ENCODE measurements around the gene OR11A1. TPM values are rescaled to one million over a fixed set of nuclear protein-coding genes. Genes with fewer than 3 reads are reported as not detected.

OR11A1 gene
- total and polyA plus RNA-seq, 10 donors, result not detected

GRCh38 chr6:29499704-29500103, 42.8 kb upstream of the OR11A1 start:
- Histone ChIP-seq H3K9me3 (no peaks in the 10 kb centered on the region), H3K4me3 (no peak overlapping the region), H3K27ac (no peak overlapping the region), H3K36me3 (no peaks in the 10 kb centered on the region), H3K4me1 (no peaks in the 10 kb centered on the region), H3K27me3 (replicated peaks in 1 of 7) (peaks cover 0 to 41% (median 9%) of the 10 kb centered on the region in 7 donors)
- no peak for TF ChIP-seq CTCF (IDR thresholded peaks at IDR 0.05 in 8 of 11, conservative IDR thresholded peaks at IDR 0.05 in 3 of 11)
- no peak for TF ChIP-seq POLR2A (IDR thresholded peaks at IDR 0.05)
- 73 to 88% (median 81%) methylated on average over 5 of the region's 5 CpGs for WGBS, 5 donors
- DNase-seq, result no peak
- intact Hi-C loops (cut with DNase I; ENCODE audit: low total_unique reads), result no loop called here

- no peak for DNase-seq
- Histone ChIP-seq H3K36me3 (no peaks in the 10 kb centered on the region), H3K27ac (no peak overlapping the region), H3K4me1 (no peaks in the 10 kb centered on the region), H3K4me3 (no peak overlapping the region), H3K27me3 (replicated peaks in 1 of 7) (peaks cover 0 to 36% (median 9%) of the 10 kb centered on the region in 7 donors), H3K9me3 (no peaks in the 10 kb centered on the region)
- TF ChIP-seq POLR2A (IDR thresholded peaks at IDR 0.05) (no peak), POLR2AphosphoS5 (IDR thresholded peaks at IDR 0.05) (no peak), CTCF (IDR thresholded peaks at IDR 0.05 in 8 of 11, conservative IDR thresholded peaks at IDR 0.05 in 3 of 11) (no peak)
- intact Hi-C loops (cut with DNase I; ENCODE audit: low total_unique reads), result no loop called here
- WGBS, 5 donors, result 65 to 86% (median 82%) methylated on average over 4 of the region's 4 CpGs
Measured at GRCh38 chr6:29496961-29497360, 40.1 kb upstream of the OR11A1 start.

- no peaks in the 10 kb centered on the region for H3K9me3 ChIP-seq
- peaks cover 0 to 28% (median 2%) of the 10 kb centered on the region in 7 donors for H3K27me3 ChIP-seq (replicated peaks in 1 of 7)
- intact Hi-C loops (cut with DNase I; ENCODE audit: low total_unique reads), result no loop called here
- no peaks in the 10 kb centered on the region for H3K4me1 ChIP-seq
- H3K36me3 ChIP-seq, result no peaks in the 10 kb centered on the region
- TF ChIP-seq CTCF (IDR thresholded peaks at IDR 0.05 in 8 of 11, conservative IDR thresholded peaks at IDR 0.05 in 3 of 11) (no peak), POLR2A (IDR thresholded peaks at IDR 0.05) (no peak), POLR2AphosphoS5 (IDR thresholded peaks at IDR 0.05) (no peak)
- H3K4me3 ChIP-seq, result no peak overlapping the region
- no peak for DNase-seq
- no peak overlapping the region for H3K27ac ChIP-seq
- 69 to 84% (median 79%) methylated on average over 4 of the region's 4 CpGs for WGBS, 5 donors
Measured at GRCh38 chr6:29495571-29495970, 38.7 kb upstream of the OR11A1 start.

- DNase-seq, result no peak
- Histone ChIP-seq H3K4me1 (no peaks in the 10 kb centered on the region), H3K4me3 (no peak overlapping the region), H3K36me3 (no peaks in the 10 kb centered on the region), H3K27ac (no peak overlapping the region), H3K9me3 (no peaks in the 10 kb centered on the region), H3K27me3 (replicated peaks in 1 of 7) (peaks cover 0 to 19% (median 0%) of the 10 kb centered on the region in 7 donors)
- TF ChIP-seq POLR2A (IDR thresholded peaks at IDR 0.05), result no peak
- TF ChIP-seq POLR2AphosphoS5 (IDR thresholded peaks at IDR 0.05), result no peak
- no peak for TF ChIP-seq CTCF (IDR thresholded peaks at IDR 0.05 in 8 of 11, conservative IDR thresholded peaks at IDR 0.05 in 3 of 11)
- 45 to 79% (median 75%) methylated on average over 2 of the region's 2 CpGs for WGBS, 5 donors
- intact Hi-C loops (cut with DNase I; ENCODE audit: low total_unique reads), result no loop called here
Measured at GRCh38 chr6:29494131-29494530, 37.3 kb upstream of the OR11A1 start.

Measured in spleen (tissue), 11 donors.